GM12878 (cell line): ENCODE results near the gene ZFC3H1. TPM values are rescaled to one million over a fixed set of nuclear protein-coding genes. Genes with fewer than 3 reads are reported as not detected.

Source experiments
- ATAC-seq: fragments of 200-7000 bp; cut with Tn5 transposase; 3 replicates; pipeline ENCODE4 v1.9.1; 2020; ENCODE audit warnings: mild to moderate bottlenecking, moderate library complexity
- BruUV-seq: library from RNA; stranded (reverse); fragments of 400-500 nt; replicated peaks from 2 replicates; lab custom pipeline; 2021; lab: Mats Ljungman, UMichigan
- CTCF ChIA-PET: fragments of 300-600 bp; sonication (Branson Sonifier 250); formaldehyde crosslinking; extraction: SDS; loops from one replicate; lab custom pipeline; 2021; ENCODE audit warnings: inconsistent platforms; lab: Yijun Ruan, JAX
- POLR2A ChIA-PET: fragments of 350-600 bp; formaldehyde crosslinking; extraction: SDS; loops from one replicate; lab custom pipeline; 2021; ENCODE audit warnings: inconsistent platforms; lab: Charles Lee
- RAD21 ChIA-PET: fragments of 300-600 bp; sonication (Branson Sonifier 250); formaldehyde crosslinking; loops from one replicate; lab custom pipeline; 2023; ENCODE audit warnings: antibody characterized with exemption; ENCODE audit not compliant: unreplicated experiment; lab: Charles Lee
- SMC1A ChIA-PET: fragments of 300-600 bp; sonication (Branson Sonifier 250); formaldehyde crosslinking; loops from one replicate; lab custom pipeline; 2023; ENCODE audit not compliant: unreplicated experiment, uncharacterized antibody; lab: Charles Lee
- DNase-seq: peaks from one replicate; pipeline ENCODE4 v3.0.0-alpha.2; 2011; ENCODE audit warnings: low read depth, low spot score
- FAIRE-seq: peaks from 3 replicates; lab custom pipeline; 2011; peaks lifted over from hg19 to GRCh38; lab: Jason Lieb, UNC
- H2AFZ ChIP-seq: 2 replicates; pipeline ENCODE4 v1.6.0; 2011; ENCODE audit warnings: low read depth, low read length, control low read depth; ENCODE audit not compliant: control insufficient read depth
- H3K27ac ChIP-seq: 2 replicates; pipeline ENCODE4 v1.5.1; 2011; ENCODE audit warnings: control low read depth; ENCODE audit not compliant: control insufficient read depth, insufficient read depth
- H3K27me3 ChIP-seq, 2 experiments: replicated peaks in 1 of 2; 2 replicates each; pipeline versions ENCODE4 v1.6.0 to v1.6.1; 2011; ENCODE audit warnings: low read length in 1 of 2; ENCODE audit not compliant: control insufficient read depth in 2 of 2, insufficient read depth in 2 of 2
- H3K36me3 ChIP-seq, 2 experiments: 2 replicates each; pipeline ENCODE4 v1.5.1; 2011; ENCODE audit warnings: low read length in 1 of 2; ENCODE audit not compliant: control insufficient read depth in 2 of 2, insufficient read depth in 2 of 2
- H3K4me1 ChIP-seq: 2 replicates; pipeline ENCODE4 v1.6.1; 2011; ENCODE audit warnings: mild to moderate bottlenecking, low read length, moderate library complexity, mixed read lengths; ENCODE audit not compliant: control insufficient read depth, insufficient read depth
- H3K4me2 ChIP-seq: 2 replicates; pipeline ENCODE4 v1.6.0; 2011; ENCODE audit warnings: control low read depth; ENCODE audit not compliant: control insufficient read depth, insufficient read depth
- H3K4me3 ChIP-seq: fragments of 200-600 bp; sonication (generic); 2 replicates; pipeline ENCODE4 v1.5.1; 2016
- H3K79me2 ChIP-seq: 2 replicates; pipeline ENCODE4 v1.6.0; 2011; ENCODE audit warnings: low read length; ENCODE audit not compliant: control insufficient read depth, insufficient read depth
- H3K9ac ChIP-seq: 2 replicates; pipeline ENCODE4 v1.8.0; 2011; ENCODE audit warnings: low read length, control low read depth, mixed read lengths; ENCODE audit not compliant: control insufficient read depth, insufficient read depth
- H3K9me3 ChIP-seq: replicated peaks from 3 replicates; pipeline ENCODE4 v1.5.1; 2011; ENCODE audit warnings: mild to moderate bottlenecking, low read length; ENCODE audit not compliant: control insufficient read depth, insufficient read depth
- H4K20me1 ChIP-seq: 2 replicates; pipeline ENCODE4 v1.6.0; 2011; ENCODE audit not compliant: control insufficient read depth, insufficient read depth
- ATF7 ChIP-seq: fragments of 450-650 bp; IDR thresholded peaks from 2 replicates; pipeline ENCODE4 v1.6.1; 2016; ENCODE audit warnings: low read depth, mild to moderate bottlenecking
- CBX3 ChIP-seq: fragments of 200-600 bp; sonication (generic); IDR thresholded peaks from 2 replicates; pipeline ENCODE4 v1.6.1; 2016; ENCODE audit warnings: low read depth, borderline replicate concordance
- CHD1 ChIP-seq: IDR thresholded peaks from 2 replicates; pipeline ENCODE4 v1.6.1; 2012; ENCODE audit warnings: low read depth, low read length, improper control_type of control experiment
- CREB1 ChIP-seq: IDR thresholded peaks from 2 replicates; pipeline ENCODE4 v1.6.1; 2012; ENCODE audit warnings: low read depth, mild to moderate bottlenecking, inconsistent platforms
- EED ChIP-seq: sonication (generic); IDR thresholded peaks from 2 replicates; pipeline ENCODE4 v1.6.1; 2016; ENCODE audit warnings: antibody characterized with exemption, low read depth
- EP300 ChIP-seq, 2 experiments: fragments of 150-350 bp in 1 of 2; IDR thresholded peaks; 2 replicates each; pipeline ENCODE4 v1.6.1; 2011 to 2012; ENCODE audit warnings: low read depth in 2 of 2, low read length in 2 of 2, borderline replicate concordance in 1 of 2, improper control_type of control experiment in 1 of 2, inconsistent platforms in 1 of 2; ENCODE audit not compliant: control insufficient read depth in 1 of 2
- FOXK2 ChIP-seq: fragments of 450-650 bp; IDR thresholded peaks from 2 replicates; pipeline ENCODE4 v1.6.1; 2017; ENCODE audit warnings: mild to moderate bottlenecking, moderate library complexity
- IRF3 ChIP-seq: fragments of 450-650 bp; IDR thresholded peaks from 2 replicates; pipeline ENCODE4 v1.6.1; 2014; ENCODE audit warnings: mild to moderate bottlenecking
- IRF4 ChIP-seq: IDR thresholded peaks from 2 replicates; pipeline ENCODE4 v1.6.1; 2011; ENCODE audit warnings: low read depth, low read length
- KLF5 ChIP-seq: fragments of 450-650 bp; IDR thresholded peaks from 2 replicates; pipeline ENCODE4 v1.6.1; 2014; ENCODE audit warnings: mild to moderate bottlenecking; ENCODE audit not compliant: partially characterized antibody
- NR2F1 ChIP-seq: fragments of 450-650 bp; conservative IDR thresholded peaks from 2 replicates; pipeline ENCODE4 v1.6.1; 2017; ENCODE audit warnings: mild to moderate bottlenecking
- PAX5 ChIP-seq: IDR thresholded peaks from 2 replicates; pipeline ENCODE4 v1.6.1; 2011; ENCODE audit warnings: low read depth, low read length, borderline replicate concordance
- PML ChIP-seq: IDR thresholded peaks from 2 replicates; pipeline ENCODE4 v1.6.1; 2012; ENCODE audit warnings: low read length, inconsistent platforms
- SMAD5 ChIP-seq: IDR thresholded peaks from 2 replicates; pipeline ENCODE4 v1.6.1; 2016; ENCODE audit warnings: antibody characterized with exemption, low read depth
- SPI1 ChIP-seq: IDR thresholded peaks from 2 replicates; pipeline ENCODE4 v1.6.1; 2011; ENCODE audit warnings: low read depth, mild to moderate bottlenecking, low read length, moderate library complexity, borderline replicate concordance; ENCODE audit not compliant: insufficient read depth
- STAT1 ChIP-seq: fragments of 450-650 bp; conservative IDR thresholded peaks from 2 replicates; pipeline ENCODE4 v1.6.1; 2014; ENCODE audit warnings: antibody characterized with exemption, mild to moderate bottlenecking
- ZBTB33 ChIP-seq: fragments of 450-650 bp; IDR thresholded peaks from 2 replicates; pipeline ENCODE4 v1.6.1; 2017; ENCODE audit warnings: mild to moderate bottlenecking
- WGBS: methylation state at CpG from one replicate; pipeline ENCODE4 v1.1.6; 2016; ENCODE audit warnings: low lambda C conversion rate; ENCODE audit not compliant: insufficient replicate concordance, insufficient coverage; ENCODE audit errors: missing lambda C conversion rate; 5-methylcytosine and 5-hydroxymethylcytosine counted together
- in situ Hi-C: fragments of 300-500 bp; cut with MboI; formaldehyde crosslinking; loops from 9 replicates; pipeline ENCODE4 v1.14.3; 2018; ENCODE audit warnings: mixed read lengths
- intact Hi-C: fragments of 100-400 bp; cut with micrococcal nuclease; formaldehyde crosslinking; loops from one replicate; pipeline ENCODE4 v1.14.2; 2022; ENCODE audit not compliant: unreplicated experiment
- polyA plus RNA-seq, 11 experiments: library from polyadenylated mRNA; depleted of rRNA in 4 of 11; unstranded in 6 of 11; stranded (reverse) in 5 of 11; fragments of >200 nt; fragmentation: Nextera tagmentation in 4 of 11; fragmentation: Illumina TruSeq in 1 of 11; extraction: Ambion mirVana in 4 of 11; extraction: Trizol in 1 of 11; gene quantifications; 1 replicate in 1 of 11; 2 replicates in 10 of 11; pipeline versions ENCODE4 v1.2.1 to v1.2.3, GENCODE V29; 2011 to 2016; ENCODE audit warnings: inconsistent platforms in 2 of 11, missing spikeins in 2 of 11, low read depth in 1 of 11
- total RNA-seq, 4 experiments: library from RNA; depleted of rRNA in 3 of 4; stranded (reverse); fragments of >200 nt in 3 of 4; fragmentation: Illumina TruSeq in 1 of 4; extraction: Trizol in 1 of 4; gene quantifications; 2 replicates each; pipeline versions ENCODE4 v1.2.1 to v1.2.3, GENCODE V29; 2013 to 2021

Gene ZFC3H1
- total and polyA plus RNA-seq, 10 of the 15 experiments (the other 5 are each of a cell fraction or from before 2014, with no cell fraction given), result 11.2 to 88.7 (median 25.9) TPM

GRCh38 chr12:71654200-71654599 lies 9.4 kb downstream of the ZFC3H1 start:
- BruUV-seq, result no TSS peak
- FAIRE-seq (no peak), DNase-seq (no peak), ATAC-seq (no peak)
- H3K27ac ChIP-seq, result no peak overlapping the region
- H3K27me3 ChIP-seq, result no peaks in the 10 kb centered on the region
- H3K79me2 ChIP-seq, result peaks cover 67% of the 10 kb centered on the region
- ChIA-PET CTCF (interaction anchor here (1.4 kb wide), 1 partner anchor 18 kb away, joined by 7 read pairs; no protein-coding TSS in a partner anchor), POLR2A (no interaction called here), SMC1A (interaction anchor here (1.1 to 1.4 kb wide), 3 partner anchors 9 to 70 kb away, joined by 3 to 5 read pairs (median 3); no protein-coding TSS in a partner anchor), RAD21 (interaction anchor here (1.0 to 1.2 kb wide), 2 partner anchors 9 to 32 kb away, joined by 4 to 6 read pairs; partner anchors contain the start of genes TMEM19 and ZFC3H1)
- intact Hi-C loops (no loop called here), in situ Hi-C loops (no loop called here)
- no peaks in the 10 kb centered on the region for H4K20me1 ChIP-seq
- TF ChIP-seq PML, result no peak
- TF ChIP-seq ZBTB33, result no peak
- TF ChIP-seq ATF7, result no peak
- TF ChIP-seq CHD1, result no peak
- no peak for TF ChIP-seq EP300 (IDR thresholded peaks at IDR 0.05; ENCODE audit: borderline replicate concordance in 1 of 2, control insufficient read depth in 1 of 2, low read depth in 2 of 2, low read length in 2 of 2)
- no peak for TF ChIP-seq IRF4
- no peak for TF ChIP-seq SPI1
- TF ChIP-seq SMAD5, result no peak
- no peak for TF ChIP-seq IRF3
- TF ChIP-seq KLF5, result no peak
- TF ChIP-seq STAT1, result no peak
- TF ChIP-seq CREB1, result no peak
- no peak for TF ChIP-seq PAX5
- TF ChIP-seq CBX3, result no peak
- no peak for TF ChIP-seq FOXK2
- TF ChIP-seq EED, result no peak
- TF ChIP-seq NR2F1, result no peak
- no peak overlapping the region for H3K9ac ChIP-seq
- 83% methylated on average over 3 of the region's 3 CpGs for WGBS
- H3K4me3 ChIP-seq, result no peak overlapping the region
- no peak overlapping the region for H2AFZ ChIP-seq
- H3K4me2 ChIP-seq, result no peak overlapping the region
- H3K4me1 ChIP-seq, result no peaks in the 10 kb centered on the region
- H3K9me3 ChIP-seq, result peaks cover 17% of the 10 kb centered on the region
- H3K36me3 ChIP-seq, result peaks cover 0 to 45% of the 10 kb centered on the region in 2 experiments; a peak in 2 of 4 replicates
